Esophagus squamous epithelium (tissue), 5 donors: ENCODE results near the gene RPL5. TPM values are rescaled to one million over a fixed set of nuclear protein-coding genes. Genes with fewer than 3 reads are reported as not detected.

Experiments used
- DNase-seq: peaks from one replicate; lab custom pipeline; 2025; lab: John Stamatoyannopoulos, UW
- H3K27ac ChIP-seq, 4 donors: fragments of 200-600 bp; sonication (generic); one replicate each; pipeline ENCODE4 v1.5.1; 2016 to 2019; ENCODE audit warnings: mild to moderate bottlenecking in 1 of 4
- H3K27me3 ChIP-seq, 4 donors: fragments of 200-600 bp; sonication (generic); 1 replicate in 3 of 4; 2 replicates in 1 of 4; pipeline versions ENCODE4 v1.5.1 to v1.6.0; 2017 to 2021; ENCODE audit warnings: antibody characterized with exemption in 1 of 4
- H3K36me3 ChIP-seq, 3 donors: fragments of 200-600 bp; sonication (generic); one replicate each; pipeline ENCODE4 v1.5.1; 2016 to 2019
- H3K4me1 ChIP-seq, 3 donors: fragments of 200-600 bp; sonication (generic); one replicate each; pipeline ENCODE4 v1.5.1; 2017 to 2019
- H3K4me3 ChIP-seq, 4 donors: fragments of 200-600 bp; sonication (generic); 1 replicate in 3 of 4; 2 replicates in 1 of 4; pipeline ENCODE4 v1.5.1; 2016 to 2019; ENCODE audit warnings: mild to moderate bottlenecking in 2 of 4, moderate library complexity in 1 of 4
- H3K9me3 ChIP-seq, 3 donors: fragments of 200-600 bp; sonication (generic); one replicate each; pipeline ENCODE4 v1.5.1; 2016 to 2019
- CTCF ChIP-seq, 6 experiments: fragments of 450-650 bp in 4 of 6; fragments of 200-600 bp in 2 of 6; sonication (generic) in 2 of 6; IDR thresholded peaks; one replicate each; pipeline ENCODE4 v1.5.1; 2016 to 2019; ENCODE audit warnings: antibody characterized with exemption in 6 of 6, mild to moderate bottlenecking in 4 of 6, moderate library complexity in 4 of 6
- POLR2A ChIP-seq, 4 donors: fragments of 450-650 bp; IDR thresholded peaks; one replicate each; pipeline ENCODE4 v1.6.1; 2017; ENCODE audit warnings: antibody characterized with exemption in 4 of 4, mild to moderate bottlenecking in 4 of 4, moderate library complexity in 3 of 4
- WGBS, 2 donors: methylation state at CpG; one replicate each; pipeline ENCODE4 v1.1.5; 2018; 5-methylcytosine and 5-hydroxymethylcytosine counted together
- intact Hi-C: fragments of 100-400 bp; cut with DNase I; formaldehyde crosslinking; loops from one replicate; pipeline ENCODE4 v1.15.0; 2022
- total RNA-seq, 4 donors: library from RNA; depleted of rRNA; stranded (reverse); fragments of >200 nt; gene quantifications; one replicate each; pipeline ENCODE4 v1.1.0, GENCODE V29; 2016
- donor health status: DM: yes; HTN: yes; CAD: no.

The RPL5 gene
- total RNA-seq, 4 donors from 2014 or later = 828 to 2,443 (median 1,463) TPM

DNA sequence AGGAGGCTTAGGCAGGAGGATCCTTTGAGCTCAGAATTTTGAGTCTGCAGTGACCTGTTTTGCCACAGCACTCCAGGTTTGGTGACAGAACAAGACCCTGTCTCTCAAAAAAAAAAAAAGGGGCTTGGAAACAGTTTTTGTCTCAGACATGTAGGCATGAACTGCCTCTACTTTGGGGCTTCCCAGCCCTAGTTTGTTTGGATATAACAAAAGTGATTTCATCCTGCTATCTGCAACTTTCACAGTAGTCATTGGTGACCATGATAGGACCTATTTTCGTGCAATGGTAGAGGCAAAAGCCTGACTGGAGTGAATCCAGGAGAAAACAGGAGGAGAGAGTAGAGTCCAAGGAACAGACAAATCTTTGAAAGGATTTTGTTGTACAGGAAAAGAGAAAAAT, 26.6 kb upstream of the RPL5 start:
- no peak for DNase-seq
- intact Hi-C loops = no loop called here
- Histone ChIP-seq H3K36me3 (no peaks in the 10 kb centered on the region), H3K4me3 (no peak overlapping the region), H3K27me3 (no peaks in the 10 kb centered on the region), H3K9me3 (no peaks in the 10 kb centered on the region), H3K27ac (no peak overlapping the region), H3K4me1 (peaks cover 0 to 6% (median 0%) of the 10 kb centered on the region in 3 donors)
- TF ChIP-seq CTCF (IDR thresholded peaks at IDR 0.05) (no peak), POLR2A (IDR thresholded peaks at IDR 0.05) (no peak)
- 83 to 85% methylated on average over 1 of the region's 1 CpG for WGBS, 2 donors

- H3K4me3 ChIP-seq = no peak overlapping the region
- H3K27ac ChIP-seq = no peak overlapping the region
- TF ChIP-seq CTCF (IDR thresholded peaks at IDR 0.05) = no peak
- no peak for TF ChIP-seq POLR2A (IDR thresholded peaks at IDR 0.05)
- no peak for DNase-seq
- no peaks in the 10 kb centered on the region for H3K27me3 ChIP-seq
- H3K9me3 ChIP-seq = no peaks in the 10 kb centered on the region
- H3K36me3 ChIP-seq = no peaks in the 10 kb centered on the region
- H3K4me1 ChIP-seq = peaks cover 0 to 6% (median 0%) of the 10 kb centered on the region in 3 donors
- intact Hi-C loops = no loop called here
These were observed 23.5 kb upstream of the RPL5 start for GRCh38 chr1:92808381-92808780.

- no peaks in the 10 kb centered on the region for H3K9me3 ChIP-seq
- H3K27ac ChIP-seq = no peak overlapping the region
- WGBS, 2 donors = 69 to 70% methylated on average over 2 of the region's 2 CpGs
- intact Hi-C loops = no loop called here
- no peaks in the 10 kb centered on the region for H3K4me1 ChIP-seq
- H3K36me3 ChIP-seq = no peaks in the 10 kb centered on the region
- H3K27me3 ChIP-seq = no peaks in the 10 kb centered on the region
- TF ChIP-seq CTCF (IDR thresholded peaks at IDR 0.05) (no peak), POLR2A (IDR thresholded peaks at IDR 0.05) (no peak)
- no peak for DNase-seq
- H3K4me3 ChIP-seq = no peak overlapping the region
These were observed 15.1 kb upstream of the RPL5 start for GRCh38 chr1:92816732-92817131.

DNA sequence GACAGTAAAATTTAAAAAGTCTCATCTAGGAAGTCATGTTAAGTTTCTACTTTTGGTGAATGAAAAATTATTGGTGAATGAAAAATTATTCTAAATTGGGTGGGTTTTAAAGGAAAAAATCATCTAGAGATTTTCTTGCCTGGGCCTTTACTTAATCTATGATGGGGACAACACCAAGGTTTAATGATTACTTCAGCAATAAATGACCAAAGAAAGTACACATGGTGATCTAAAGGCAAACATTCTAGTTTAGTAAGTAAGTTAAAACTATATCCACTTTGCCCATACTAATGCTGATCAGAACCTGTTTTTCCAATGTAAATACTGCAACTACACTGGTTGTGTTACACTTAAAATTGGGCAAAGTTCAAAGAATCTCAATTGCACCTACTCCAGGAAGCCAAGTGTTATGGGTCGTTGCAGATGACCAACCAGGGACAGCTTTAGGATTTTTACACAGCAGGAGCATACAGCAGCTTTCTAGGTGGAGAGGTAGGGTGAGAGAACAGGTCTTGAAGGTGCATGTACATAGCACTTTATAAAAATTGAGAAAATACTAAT, 14.6 kb upstream of the RPL5 start:
- WGBS, 2 donors = 43 to 47% methylated on average over 1 of the region's 1 CpG
- intact Hi-C loops = no loop called here

More for the DNA sequence above, 14.6 kb upstream of the RPL5 start:
- H3K4me1 ChIP-seq = no peaks in the 10 kb centered on the region
- DNase-seq = no peak
- H3K9me3 ChIP-seq = no peaks in the 10 kb centered on the region
- H3K27ac ChIP-seq = no peak overlapping the region
- no peak overlapping the region for H3K4me3 ChIP-seq
- H3K27me3 ChIP-seq = no peaks in the 10 kb centered on the region
- no peak for TF ChIP-seq POLR2A (IDR thresholded peaks at IDR 0.05)
- TF ChIP-seq CTCF (IDR thresholded peaks at IDR 0.05) = no peak
- no peaks in the 10 kb centered on the region for H3K36me3 ChIP-seq
